ENCODE measurements around the gene RHOJ. TPM values are rescaled to one million over a fixed set of nuclear protein-coding genes. Genes with fewer than 3 reads are reported as not detected.

RHOJ gene
- total and polyA plus RNA-seq, 9 of the 15 experiments (the other 6 are each of a cell fraction or from before 2014, with no cell fraction given) = not detected

DNA sequence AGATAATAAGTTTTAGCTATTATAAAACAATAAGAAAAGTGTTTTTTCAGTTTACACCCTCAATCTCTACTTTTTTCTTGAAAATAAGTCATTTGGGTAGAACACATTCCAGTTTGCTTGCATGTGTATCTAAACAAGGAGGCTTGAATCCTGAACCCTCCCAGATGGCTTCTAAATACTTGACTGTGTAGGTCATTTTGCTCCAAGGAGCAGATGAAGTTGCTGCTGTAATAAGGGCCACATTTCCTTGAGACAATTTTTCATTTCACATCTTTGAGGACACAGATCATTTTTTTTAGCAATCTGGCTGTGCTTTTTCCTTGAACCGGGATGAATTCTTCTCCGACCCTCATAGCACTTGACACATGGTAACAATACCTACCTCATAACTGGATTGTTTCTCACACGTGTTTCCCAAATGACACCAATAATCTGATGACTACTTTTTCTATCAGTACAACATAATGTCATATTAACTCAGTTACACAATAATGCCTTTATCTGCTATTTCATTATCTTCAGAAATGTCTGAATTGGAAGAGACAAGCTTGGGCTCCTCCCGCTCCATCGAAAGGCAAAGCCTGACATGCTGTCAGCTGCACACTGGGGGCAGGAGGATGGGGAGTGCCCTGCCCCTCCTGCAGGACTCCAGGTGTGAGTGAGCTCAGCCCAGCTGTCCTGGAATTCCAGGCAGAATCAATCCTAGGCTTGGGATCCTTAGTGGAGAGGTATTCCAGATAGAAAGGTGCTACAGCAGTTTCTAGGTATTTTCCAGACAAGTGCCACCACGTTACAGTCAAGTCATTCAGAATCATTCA, 83.6 kb downstream of the RHOJ start:
- in situ Hi-C loops (cut with MboI) = loop anchor here (25.0 kb wide), 1 partner anchor 1401 kb away; no protein-coding TSS in a partner anchor
- no peak for FAIRE-seq

DNA sequence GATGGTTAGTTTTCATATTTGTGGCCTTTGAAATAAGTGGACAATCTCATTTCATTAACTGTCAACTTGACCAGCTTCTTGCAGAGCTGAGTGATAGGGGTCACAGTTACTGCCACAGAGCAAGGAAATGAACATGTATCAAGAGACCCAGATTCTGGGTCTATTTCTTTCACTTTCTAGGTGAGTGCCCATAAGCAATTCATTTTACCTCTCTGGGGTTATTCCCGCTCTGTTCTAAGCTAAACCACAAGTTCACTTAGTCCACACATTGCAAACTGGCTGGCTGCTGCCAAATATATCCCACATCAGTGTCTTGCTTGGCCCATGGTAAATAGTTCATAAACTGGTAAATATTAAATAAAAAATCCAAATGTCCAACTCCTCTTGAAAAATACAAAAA, 84.6 kb downstream of the RHOJ start:
- H3K4me2 ChIP-seq (ENCODE audit: insufficient read depth, low read length) = no peak overlapping the region
- TF ChIP-seq POLR3A (IDR thresholded peaks at IDR 0.05; ENCODE audit: borderline replicate concordance, extremely low read depth, insufficient read depth, insufficient read length) = no peak
- no peak for TF ChIP-seq CBX3 (IDR thresholded peaks at IDR 0.05; ENCODE audit: borderline replicate concordance in 1 of 2, low read length in 2 of 2)
- TF ChIP-seq DPF2 (IDR thresholded peaks at IDR 0.05) = no peak
- no peak for TF ChIP-seq ILF3 (IDR thresholded peaks at IDR 0.05; ENCODE audit: borderline replicate concordance)
- TF ChIP-seq HMG20A (CRISPR knock-in tag; conservative IDR thresholded peaks at IDR 0.05) = no peak
- TF ChIP-seq ZNF696 (CRISPR knock-in tag; conservative IDR thresholded peaks at IDR 0.05) = no peak
- TF ChIP-seq GABPA (tag; conservative IDR thresholded peaks at IDR 0.05; ENCODE audit: low read depth) = no peak
- no peak for TF ChIP-seq TOE1 (IDR thresholded peaks at IDR 0.05; ENCODE audit: borderline replicate concordance)
- TF ChIP-seq TOE1 (CRISPR knock-in tag; IDR thresholded peaks at IDR 0.05; ENCODE audit: borderline replicate concordance, low read depth) = no peak
- no peak for TF ChIP-seq CTCFL (IDR thresholded peaks at IDR 0.05; ENCODE audit: borderline replicate concordance, insufficient read depth, low read depth, low read length, poor library complexity, severe bottlenecking)

More for the DNA sequence above, 83.6 kb downstream of the RHOJ start:
- 0% methylated on average over 6 of the region's 6 CpGs for WGBS (ENCODE audit: insufficient coverage, low coverage, missing lambda C conversion rate)
- H3K9me3 ChIP-seq (replicated peaks; ENCODE audit: control insufficient read depth, insufficient read depth, low read depth, low read length) = no peaks in the 10 kb centered on the region
- no TSS peak for BruUV-seq (replicated peaks)
- H3K9ac ChIP-seq (ENCODE audit: insufficient read depth in 1 of 2, low read depth in 2 of 2, low read length in 2 of 2) = no peak overlapping the region
- intact Hi-C loops (cut with micrococcal nuclease) = no loop called here
- ChIA-PET CTCF (ENCODE audit: low intra/inter-chr PET ratio) (no interaction called here), POLR2A (no interaction called here)
- no peak overlapping the region for H2AFZ ChIP-seq (ENCODE audit: low read depth, low read length)
- H3K4me3 ChIP-seq = no peak overlapping the region
- H4K20me1 ChIP-seq (replicated peaks; ENCODE audit: control insufficient read depth, insufficient read depth, low read length) = no peaks in the 10 kb centered on the region
- H3K27me3 ChIP-seq (ENCODE audit: control insufficient read depth in 2 of 2, insufficient read depth in 2 of 2, low read length in 2 of 2) = 0 out of 5 replicates have a peak, but pooled peaks cover 0 to 9% of the 10 kb centered on the region in 2 experiments
- no peak for TF ChIP-seq CREBBP (IDR thresholded peaks at IDR 0.05; ENCODE audit: low read depth, low read length)
- H3K4me1 ChIP-seq (replicated peaks in 1 of 2; ENCODE audit: control insufficient read depth in 2 of 2, insufficient read depth in 2 of 2, low read length in 2 of 2) = no peaks in the 10 kb centered on the region
- H3K9me1 ChIP-seq (ENCODE audit: control insufficient read depth, insufficient read depth, low read length) = no peaks in the 10 kb centered on the region
- no peaks in the 10 kb centered on the region for H3K36me3 ChIP-seq (ENCODE audit: control insufficient read depth, insufficient read depth, low read length)
- ATAC-seq = no peak
- H3K4me2 ChIP-seq (ENCODE audit: insufficient read depth, low read length) = no peak overlapping the region
- H3K27ac ChIP-seq (ENCODE audit: extremely low read depth, low read depth, low read length) = no peak overlapping the region
- no peak for DNase-seq (ENCODE audit: extremely low read depth in 1 of 4, low spot score in 3 of 4)
- H3K79me2 ChIP-seq (ENCODE audit: control insufficient read depth, insufficient read depth, low read length) = no peaks in the 10 kb centered on the region

More for the DNA sequence above, 84.6 kb downstream of the RHOJ start:
- WGBS (ENCODE audit: insufficient coverage, low coverage, missing lambda C conversion rate) = no CpG with 5 or more reads among the region's 1 CpG
- Histone ChIP-seq H3K36me3 (ENCODE audit: control insufficient read depth, insufficient read depth, low read length) (no peaks in the 10 kb centered on the region), H3K27me3 (ENCODE audit: control insufficient read depth in 2 of 2, insufficient read depth in 2 of 2, low read length in 2 of 2) (0 out of 5 replicates have a peak, but pooled peaks cover 0 to 9% of the 10 kb centered on the region in 2 experiments), H3K27ac (ENCODE audit: extremely low read depth, low read depth, low read length) (no peak overlapping the region), H3K79me2 (ENCODE audit: control insufficient read depth, insufficient read depth, low read length) (no peaks in the 10 kb centered on the region), H3K9ac (ENCODE audit: insufficient read depth in 1 of 2, low read depth in 2 of 2, low read length in 2 of 2) (no peak overlapping the region), H3K9me1 (ENCODE audit: control insufficient read depth, insufficient read depth, low read length) (no peaks in the 10 kb centered on the region), H3K4me3 (no peak overlapping the region), H2AFZ (ENCODE audit: low read depth, low read length) (no peak overlapping the region), H3K4me1 (replicated peaks in 1 of 2; ENCODE audit: control insufficient read depth in 2 of 2, insufficient read depth in 2 of 2, low read length in 2 of 2) (no peaks in the 10 kb centered on the region), H3K9me3 (replicated peaks; ENCODE audit: control insufficient read depth, insufficient read depth, low read depth, low read length) (no peaks in the 10 kb centered on the region), H4K20me1 (replicated peaks; ENCODE audit: control insufficient read depth, insufficient read depth, low read length) (no peaks in the 10 kb centered on the region)
- ChIA-PET CTCF (ENCODE audit: low intra/inter-chr PET ratio) (no interaction called here), POLR2A (no interaction called here)
- DNase-seq (ENCODE audit: extremely low read depth in 1 of 4, low spot score in 3 of 4) = no peak
- intact Hi-C loops (cut with micrococcal nuclease) (no loop called here), in situ Hi-C loops (cut with MboI) (loop anchor here (25.0 kb wide), 1 partner anchor 1402 kb away; no protein-coding TSS in a partner anchor)
- no TSS peak for BruUV-seq (replicated peaks)
- ATAC-seq = no peak
- no peak for FAIRE-seq
